H54 (cell line): Measurements from ENCODE around the gene HSD17B7.
A peak's percentile ranks its signal among the peaks of the same experiment; 100 is the strongest.

Source experiments
- DNase-seq: peaks from one replicate; pipeline ENCODE4 v3.0.0; 2011; ENCODE audit warnings: low spot score, mixed read lengths; ENCODE audit not compliant: insufficient read length
- FAIRE-seq: peaks from 3 replicates; lab custom pipeline; 2011; peaks lifted over from hg19 to GRCh38; lab: Jason Lieb, UNC
- POLR2A ChIP-seq: IDR thresholded peaks from 2 replicates; pipeline ENCODE4 v1.6.1; 2011; ENCODE audit warnings: low read depth, mild to moderate bottlenecking, low read length

The HSD17B7 gene

DNA sequence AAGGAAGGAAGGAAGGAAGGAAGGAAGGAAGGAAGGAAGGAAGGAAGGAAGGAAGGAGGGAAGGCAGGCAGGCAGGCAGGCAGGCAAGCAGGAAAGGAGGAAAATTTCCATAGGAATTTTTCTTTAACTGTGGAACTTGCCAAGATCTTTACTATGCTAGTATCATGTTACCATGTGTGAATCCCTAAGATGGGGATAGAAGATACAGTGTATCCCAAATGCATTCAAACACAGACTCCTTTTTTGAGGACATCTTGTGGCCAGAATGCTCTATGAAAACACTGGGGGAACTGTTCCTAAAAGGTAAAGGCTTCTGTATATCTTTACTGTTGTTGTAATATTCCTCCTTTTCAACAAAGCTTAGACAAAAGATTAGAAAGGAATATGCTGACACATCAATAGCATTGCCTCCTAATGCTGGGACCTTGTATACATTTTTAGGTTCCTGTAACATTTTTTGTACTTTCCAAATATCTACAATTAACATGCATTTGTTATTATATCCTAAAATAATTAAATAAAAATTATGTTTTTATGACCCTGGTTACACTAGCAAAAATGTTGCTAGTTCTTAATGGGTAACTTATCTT, 49.8 kb downstream of the HSD17B7 start:
- DNase-seq (no peak), FAIRE-seq (no peak)
- no peak for TF ChIP-seq POLR2A

DNA sequence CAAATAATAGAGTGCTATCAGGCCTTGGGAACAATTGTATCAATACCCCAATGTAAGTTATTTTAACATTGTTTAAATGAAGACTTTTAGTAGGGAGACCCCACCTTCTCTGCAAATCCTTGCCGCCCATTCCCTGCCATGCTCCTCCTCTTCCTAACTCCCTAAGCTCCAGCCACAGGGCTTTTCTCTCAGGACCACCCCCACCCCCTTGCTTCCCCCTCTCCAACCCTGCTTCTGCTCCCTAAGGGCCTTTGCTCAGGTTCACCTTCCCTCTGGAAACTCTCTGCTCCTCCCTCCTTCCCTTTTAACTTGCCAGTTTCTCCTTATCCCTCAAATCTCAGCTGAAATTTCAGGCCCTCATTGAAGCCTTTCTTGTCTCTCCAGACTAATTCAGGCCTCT, 53.7 kb downstream of the HSD17B7 start:
- TF ChIP-seq POLR2A, result no peak
- FAIRE-seq, result no peak
- DNase-seq, result no peak

DNA sequence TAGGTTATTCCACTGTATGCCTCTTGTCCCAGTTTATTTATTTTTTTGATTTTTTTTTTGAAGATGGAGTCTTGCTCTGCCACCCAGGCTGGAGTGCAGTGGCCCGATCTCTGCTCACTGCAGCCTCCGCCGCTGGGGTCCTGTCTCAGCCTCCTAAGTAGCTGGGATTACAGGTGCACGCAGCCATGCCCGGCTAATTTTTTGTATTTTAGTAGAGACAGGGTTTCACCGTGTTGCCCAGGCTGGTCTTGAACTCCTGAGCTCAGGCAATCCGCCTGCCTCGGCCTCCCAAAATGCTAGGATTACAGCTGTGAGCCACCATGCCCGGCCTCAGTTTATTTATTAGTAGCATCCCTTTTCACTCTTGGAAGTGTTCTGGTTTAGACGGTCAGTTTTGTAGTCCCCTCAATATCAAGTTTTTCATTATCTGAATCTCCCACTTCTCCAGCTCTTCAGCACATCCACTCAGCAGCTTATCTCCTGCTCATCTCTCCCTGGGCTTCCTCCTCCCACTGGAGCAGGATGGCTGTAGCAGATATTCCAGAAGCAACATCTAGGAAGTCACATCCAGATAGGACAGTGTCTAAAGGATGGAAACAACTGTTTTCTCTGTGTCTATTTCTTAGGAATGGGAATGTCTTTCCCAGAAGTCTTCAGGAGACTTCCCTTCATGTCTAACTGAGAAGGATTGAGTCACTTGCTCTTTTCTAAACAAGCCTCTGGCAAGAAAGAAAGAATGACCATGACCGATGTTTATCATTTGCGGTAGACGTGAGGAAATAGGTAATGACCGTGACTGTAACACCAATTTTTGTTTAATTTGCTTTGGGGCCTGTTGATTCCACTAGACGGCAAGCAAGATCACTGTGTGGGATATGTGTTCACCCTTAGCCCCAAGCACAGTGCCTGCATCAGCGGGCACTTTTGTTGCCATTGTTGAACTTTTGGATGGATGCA, 56.0 kb downstream of the HSD17B7 start:
- DNase-seq (no peak), FAIRE-seq (no peak)
- TF ChIP-seq POLR2A, result no peak

DNA sequence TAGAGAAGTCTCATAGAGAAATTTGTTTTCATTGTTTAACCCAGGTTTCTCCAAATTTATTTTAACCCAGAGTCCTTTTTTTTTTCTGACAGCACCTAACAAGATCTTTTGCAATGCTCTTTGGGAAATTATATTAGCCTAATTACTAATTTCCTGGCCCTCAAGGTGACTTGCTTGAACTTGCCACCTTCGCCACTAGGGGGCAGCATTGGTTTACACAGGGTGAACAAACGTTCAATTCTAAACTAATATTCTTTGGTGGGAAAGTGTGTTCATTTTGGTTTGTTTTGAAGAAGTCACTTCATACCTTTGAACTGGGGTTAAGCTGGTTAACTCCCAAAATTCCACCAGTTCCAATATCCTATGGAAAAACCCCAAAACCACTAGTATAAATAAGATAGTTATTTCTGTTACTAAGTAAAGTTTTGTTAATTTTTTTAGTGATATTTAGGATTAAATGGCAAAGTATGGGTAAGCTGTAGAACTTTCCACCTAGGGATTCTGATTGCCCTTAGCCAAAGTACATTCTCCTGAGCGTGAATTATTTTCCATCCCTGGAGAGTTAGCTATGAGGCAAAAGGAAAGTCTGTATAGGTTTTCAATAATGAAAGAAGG, 57.4 kb downstream of the HSD17B7 start:
- DNase-seq, result peak; percentile 16
- TF ChIP-seq POLR2A, result no peak

DNA sequence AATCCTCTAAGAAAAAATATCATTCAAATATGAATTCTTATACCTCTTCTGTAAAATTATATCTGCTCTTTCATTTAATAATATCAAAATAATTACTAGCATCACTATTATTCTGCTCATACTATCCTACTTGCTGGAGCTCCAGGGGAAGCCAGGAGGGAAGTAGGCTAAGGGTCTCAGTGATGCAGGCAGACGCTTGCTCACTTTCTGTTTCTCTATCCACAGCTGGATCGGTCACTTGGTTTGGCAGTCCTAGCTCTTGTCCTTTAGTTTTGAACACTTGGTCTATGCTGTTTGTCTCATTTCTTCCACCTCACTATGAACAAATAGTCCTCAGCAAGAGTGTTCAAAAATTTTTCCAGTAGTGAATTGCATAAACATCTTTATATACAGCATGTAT, 59.2 kb downstream of the HSD17B7 start:
- no peak for TF ChIP-seq POLR2A
- DNase-seq (no peak), FAIRE-seq (no peak)

More for the DNA sequence above, 57.4 kb downstream of the HSD17B7 start:
- peak; percentile 64 for FAIRE-seq

DNA sequence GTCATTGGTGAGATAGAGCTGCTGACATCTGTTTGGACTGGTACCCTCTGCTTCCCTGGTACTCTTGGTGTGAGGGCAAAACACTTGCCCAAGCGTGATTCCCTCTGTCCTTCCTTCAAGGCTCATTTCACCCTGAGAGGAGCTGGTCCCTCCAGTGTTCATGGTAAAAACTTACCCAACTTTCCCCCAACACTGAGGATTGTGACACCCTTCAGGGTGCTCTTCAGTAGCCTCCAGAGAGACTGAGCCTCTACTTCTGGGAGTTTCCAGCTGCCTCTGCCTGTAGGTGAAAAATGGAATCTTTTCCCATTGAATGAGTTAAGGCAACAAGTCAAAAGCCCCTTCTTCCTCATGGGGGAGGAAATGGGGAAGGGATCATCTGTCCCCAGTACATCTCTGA, 60.8 kb downstream of the HSD17B7 start:
- no peak for TF ChIP-seq POLR2A
- no peak for FAIRE-seq

DNA sequence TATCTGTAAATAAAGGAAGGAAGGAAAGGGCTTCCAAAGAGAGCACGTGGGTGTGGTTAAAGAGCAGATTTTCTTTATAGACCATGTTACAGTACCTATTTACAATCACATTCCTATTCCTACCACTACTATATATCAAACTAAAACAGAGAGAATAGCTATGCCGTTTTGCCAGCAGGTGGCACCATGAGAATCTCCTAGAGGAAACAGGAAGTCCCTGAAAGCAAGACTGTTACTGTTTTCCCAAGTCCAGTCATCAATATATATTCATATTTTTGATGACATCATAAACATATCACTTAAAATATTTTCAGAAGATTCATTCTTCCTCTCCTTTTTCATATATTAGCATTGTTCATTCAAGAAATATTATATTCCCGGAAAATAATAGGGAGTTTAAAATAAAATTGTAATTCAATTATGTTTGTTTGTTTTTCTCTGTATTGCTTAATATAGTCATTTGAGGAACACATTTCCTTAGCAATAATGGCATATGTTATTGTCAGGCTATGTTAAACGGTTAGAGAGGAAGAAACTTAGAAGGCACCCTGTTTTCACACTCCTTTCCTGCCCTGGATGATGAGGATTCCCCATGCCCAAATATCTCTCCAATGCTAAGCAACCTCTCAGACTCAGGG, 63.9 kb downstream of the HSD17B7 start:
- no peak for FAIRE-seq
- TF ChIP-seq POLR2A, result no peak
- peak; percentile 37 for DNase-seq

More for the DNA sequence above, 60.8 kb downstream of the HSD17B7 start:
- no peak for DNase-seq

DNA sequence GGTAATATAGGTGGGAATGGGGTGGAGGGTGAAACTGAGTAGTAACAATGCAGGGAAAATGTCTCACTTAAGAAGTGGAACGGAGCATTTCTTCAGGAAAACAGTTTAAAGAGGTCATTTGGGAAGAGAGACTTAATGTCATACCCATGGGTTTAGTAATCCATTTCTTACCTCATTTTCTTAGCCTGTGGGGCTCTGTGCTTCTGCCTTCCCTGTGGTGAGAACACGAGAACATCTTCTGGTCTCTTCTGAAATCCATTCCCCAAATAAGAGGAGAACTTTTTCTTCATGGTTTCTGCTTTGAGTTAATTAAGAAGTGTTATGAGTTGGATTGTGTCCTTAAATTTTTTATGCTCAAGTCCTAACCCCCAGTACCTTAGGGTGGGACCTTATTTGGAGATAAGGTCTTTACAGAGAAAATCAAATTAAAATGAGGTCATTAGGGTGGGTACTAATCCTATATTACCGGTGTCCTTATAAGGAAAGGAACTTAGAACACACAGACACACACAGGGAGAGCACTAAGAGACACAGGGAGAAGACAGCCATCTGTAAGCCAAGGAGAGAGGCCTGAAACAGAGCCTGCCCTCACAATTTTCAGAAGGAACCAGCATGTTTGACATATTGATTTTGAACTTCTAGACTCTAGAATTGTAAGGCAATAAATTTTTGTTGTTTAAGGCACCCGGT, 65.1 kb downstream of the HSD17B7 start:
- no peak for TF ChIP-seq POLR2A
- DNase-seq (no peak), FAIRE-seq (no peak)

DNA sequence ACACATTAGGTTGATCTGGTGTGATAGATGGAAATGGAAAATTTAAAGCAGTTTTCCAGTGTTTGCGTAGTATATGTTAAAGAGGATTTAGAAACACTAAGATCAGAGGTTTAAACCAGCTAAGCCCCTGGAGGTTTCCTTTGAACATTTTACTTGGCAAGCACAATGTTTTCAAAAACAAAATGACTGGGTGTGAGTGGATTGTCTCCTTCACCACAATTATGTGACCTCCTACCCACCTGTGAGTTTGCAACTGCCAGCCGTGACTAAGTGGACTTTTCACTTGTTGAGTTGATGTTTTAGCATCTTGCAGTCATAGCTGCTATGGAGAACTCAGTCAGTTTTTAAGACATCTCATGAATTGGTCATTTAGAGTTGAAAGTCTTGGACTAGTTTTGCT, 65.8 kb downstream of the HSD17B7 start:
- TF ChIP-seq POLR2A, result no peak
- DNase-seq (peak; percentile 40), FAIRE-seq (peak; percentile 92)

DNA sequence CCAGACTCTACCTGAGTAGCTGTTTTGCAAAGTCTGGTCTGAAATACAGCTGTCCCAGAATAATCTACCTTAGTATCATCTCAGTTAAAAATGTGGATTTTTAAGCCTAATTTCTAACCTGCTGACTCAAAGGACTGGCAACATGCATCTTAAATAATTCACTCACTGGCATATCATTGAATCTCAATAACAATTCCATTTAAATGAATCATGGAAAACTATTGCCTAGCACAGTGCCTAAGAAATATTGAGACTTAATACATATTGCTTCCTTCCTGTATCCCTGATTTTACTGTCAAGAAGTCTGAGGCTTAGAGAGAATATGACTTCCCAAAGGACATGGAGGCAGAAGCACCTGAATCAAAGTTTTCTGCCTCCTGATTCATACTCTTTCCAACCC, 67.3 kb downstream of the HSD17B7 start:
- no peak for TF ChIP-seq POLR2A
- DNase-seq, result peak; percentile 23
- FAIRE-seq, result no peak

DNA sequence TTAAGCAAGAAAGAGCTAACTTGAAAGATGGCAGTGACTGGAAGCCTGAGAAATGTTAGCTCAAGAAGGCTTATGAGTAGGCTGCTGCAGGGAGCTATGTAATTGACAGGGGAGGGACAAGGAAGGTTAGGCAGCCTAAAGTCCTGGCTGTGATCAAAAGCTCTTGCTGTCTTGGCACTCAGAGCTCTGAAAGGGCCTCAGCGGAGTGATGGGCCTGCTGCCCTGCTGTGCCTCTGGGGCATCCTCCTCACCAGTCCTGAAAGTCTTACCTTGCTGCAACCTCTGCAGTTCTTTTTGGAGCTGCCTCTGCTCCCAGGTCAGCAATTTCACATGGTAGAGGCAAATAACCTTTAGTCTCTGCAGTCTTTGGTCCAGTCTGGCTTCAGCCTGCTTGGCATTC, 68.7 kb downstream of the HSD17B7 start:
- DNase-seq, result no peak
- no peak for TF ChIP-seq POLR2A
- FAIRE-seq, result no peak

DNA sequence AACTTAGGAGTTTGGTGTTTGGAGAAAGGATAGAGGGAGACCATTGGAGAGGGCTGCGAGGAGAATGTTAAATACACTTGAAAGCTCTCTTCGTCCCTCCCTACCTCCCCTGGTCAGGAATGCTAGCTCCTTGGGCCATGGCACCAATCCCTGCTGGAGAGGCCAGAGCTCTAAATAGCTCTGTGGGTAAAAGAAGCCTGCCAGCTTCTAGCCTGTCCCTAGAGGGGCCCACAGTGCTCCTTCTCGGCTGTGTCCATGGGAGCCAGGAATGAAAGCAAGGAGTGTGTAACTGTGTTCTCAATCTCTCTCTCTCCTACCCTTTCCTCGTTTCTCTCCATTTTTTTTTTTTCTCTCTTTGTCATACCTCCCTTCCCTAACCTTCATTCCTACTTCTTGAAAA, 70.6 kb downstream of the HSD17B7 start, which contains the start of gene CCDC190:
Gene CCDC190 (minus strand): TSS at position 75 of the 400 bp plus-strand sequence. CDS start 1,529 bp downstream, outside the sequence.
- TF ChIP-seq POLR2A, result no peak
- FAIRE-seq (no peak), DNase-seq (no peak)

DNA sequence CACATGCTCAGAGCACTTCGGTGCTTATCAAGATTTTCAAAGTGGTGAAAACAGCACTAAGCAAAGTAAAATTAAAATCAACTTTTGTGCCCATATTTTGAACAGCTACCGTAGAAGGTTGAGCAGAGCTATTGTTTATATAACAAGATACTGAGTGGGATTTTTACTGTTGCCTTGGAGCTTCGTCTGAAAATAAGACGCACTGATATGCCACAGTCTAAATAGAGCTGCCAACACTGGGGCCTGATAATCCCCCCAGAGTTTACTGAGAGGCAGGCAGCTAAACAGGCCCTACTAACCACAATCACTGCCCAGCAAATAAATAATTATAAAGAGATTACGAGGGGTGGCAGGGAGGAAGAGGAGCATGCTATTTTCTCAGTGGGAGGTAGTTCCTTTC, 71.1 kb downstream of the HSD17B7 start:
- FAIRE-seq (no peak), DNase-seq (no peak)
- no peak for TF ChIP-seq POLR2A
